ENCODE data around the gene CDH4.

- TF ChIP-seq POLR2A (IDR thresholded peaks at IDR 0.05; ENCODE audit: low read length) (no peak), GATA1 (IDR thresholded peaks at IDR 0.05; ENCODE audit: low read depth, low read length) (no peak)
Observed at GRCh38 chr20:61939691-61940360, 687.8 kb downstream of the CDH4 start.
